ENCODE results near the gene NLRP3.

- no peak for TF ChIP-seq MXI1 (IDR thresholded peaks at IDR 0.05; ENCODE audit: low read depth, low read length)
- no peak for TF ChIP-seq TEAD4 (IDR thresholded peaks at IDR 0.05; ENCODE audit: borderline replicate concordance, insufficient read depth)
- TF ChIP-seq USF1 (IDR thresholded peaks at IDR 0.05; ENCODE audit: borderline replicate concordance, low read depth): no peak
- TF ChIP-seq CTCF (IDR thresholded peaks at IDR 0.05): no peak
- TF ChIP-seq NFIC (IDR thresholded peaks at IDR 0.05; ENCODE audit: borderline replicate concordance): no peak
- no peak for TF ChIP-seq RAD21 (IDR thresholded peaks at IDR 0.05; ENCODE audit: low read length)
- no peak for TF ChIP-seq IRF3 (IDR thresholded peaks at IDR 0.05; ENCODE audit: low read depth, low read length)
Observed at GRCh38 chr1:247467129-247467528, 51.2 kb downstream of the NLRP3 start.

Data from SK-N-SH (cell line).